OCI-LY3 (cell line): ENCODE data around the gene BAIAP2.

Experiments used
- CTCF ChIP-seq: fragments of 200-600, 300-600 bp; sonication (generic); IDR thresholded peaks from 2 replicates; pipeline ENCODE4 v1.5.1; 2014; ENCODE audit warnings: antibody characterized with exemption, low read length, low read depth
- EZH2phosphoT487 ChIP-seq: fragments of 200-600 bp; shearing (Covaris generic); IDR thresholded peaks from 2 replicates; pipeline ENCODE4 v1.6.1; 2018; ENCODE audit warnings: antibody characterized with exemption, mixed run types, low read depth

GRCh38 chr17:81106716-81107115, 71.8 kb downstream of the BAIAP2 start:
- TF ChIP-seq EZH2phosphoT487, result no peak
- TF ChIP-seq CTCF, result no peak
